Gastrocnemius medialis (tissue), 4 donors: ENCODE data around the gene DPPA2.

Experiments used
- POLR2A ChIP-seq, 2 donors: fragments of 450-650 bp; IDR thresholded peaks; one replicate each; pipeline ENCODE4 v1.6.1; 2017; ENCODE audit warnings: antibody characterized with exemption in 2 of 2, mild to moderate bottlenecking in 2 of 2, moderate library complexity in 2 of 2
- TF ChIP-seq, protein P1 (sequence below), 5 experiments: fragments of 450-650 bp in 3 of 5; fragments of 200-600 bp in 2 of 5; sonication (generic) in 2 of 5; IDR thresholded peaks in 4 of 5; conservative IDR thresholded peaks in 1 of 5; 1 replicate in 4 of 5; 2 replicates in 1 of 5; pipeline ENCODE4 v1.5.1; 2016 to 2019; ENCODE audit warnings: antibody characterized with exemption in 5 of 5, mild to moderate bottlenecking in 3 of 5, moderate library complexity in 3 of 5

DNA sequence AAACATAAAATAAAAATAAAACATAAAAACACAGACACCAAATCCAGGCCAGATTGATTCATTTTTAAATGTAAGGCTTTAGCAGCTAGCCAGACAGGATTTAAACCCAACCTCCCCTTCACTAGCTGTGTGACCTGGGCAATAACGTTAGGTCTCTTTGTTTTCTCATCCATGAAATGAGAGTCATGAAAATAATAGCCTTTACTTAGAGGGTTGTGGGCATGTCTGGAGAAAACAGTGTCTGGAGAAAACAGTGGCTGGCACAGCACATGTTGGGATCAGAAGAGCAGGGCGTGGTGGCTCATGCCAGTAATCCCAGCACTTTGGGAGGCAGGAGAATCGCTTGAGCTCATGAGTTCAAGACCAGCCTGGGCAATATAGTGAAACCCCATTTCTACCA, 22.9 kb upstream of the DPPA2 start:
- TF ChIP-seq, protein P1, sequence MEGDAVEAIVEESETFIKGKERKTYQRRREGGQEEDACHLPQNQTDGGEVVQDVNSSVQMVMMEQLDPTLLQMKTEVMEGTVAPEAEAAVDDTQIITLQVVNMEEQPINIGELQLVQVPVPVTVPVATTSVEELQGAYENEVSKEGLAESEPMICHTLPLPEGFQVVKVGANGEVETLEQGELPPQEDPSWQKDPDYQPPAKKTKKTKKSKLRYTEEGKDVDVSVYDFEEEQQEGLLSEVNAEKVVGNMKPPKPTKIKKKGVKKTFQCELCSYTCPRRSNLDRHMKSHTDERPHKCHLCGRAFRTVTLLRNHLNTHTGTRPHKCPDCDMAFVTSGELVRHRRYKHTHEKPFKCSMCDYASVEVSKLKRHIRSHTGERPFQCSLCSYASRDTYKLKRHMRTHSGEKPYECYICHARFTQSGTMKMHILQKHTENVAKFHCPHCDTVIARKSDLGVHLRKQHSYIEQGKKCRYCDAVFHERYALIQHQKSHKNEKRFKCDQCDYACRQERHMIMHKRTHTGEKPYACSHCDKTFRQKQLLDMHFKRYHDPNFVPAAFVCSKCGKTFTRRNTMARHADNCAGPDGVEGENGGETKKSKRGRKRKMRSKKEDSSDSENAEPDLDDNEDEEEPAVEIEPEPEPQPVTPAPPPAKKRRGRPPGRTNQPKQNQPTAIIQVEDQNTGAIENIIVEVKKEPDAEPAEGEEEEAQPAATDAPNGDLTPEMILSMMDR (IDR thresholded peaks at IDR 0.05 in 4 of 5, conservative IDR thresholded peaks at IDR 0.05 in 1 of 5): no peak
- TF ChIP-seq POLR2A (IDR thresholded peaks at IDR 0.05): no peak
